Activated gamma-delta T cell treated with anti-CD3 and anti-CD28 coated beads, Interleukin-2, amount 50 U/mL, for 16 hours (primary cell): ENCODE measurements around the gene RNF115.
"Not testable (repeated sequence)": the region's sequence is repeated elsewhere in the genome, so short reads cannot be mapped to it uniquely, and the experiment has no call there.

Source experiments
- DNase-seq: peaks from one replicate; pipeline ENCODE4 v3.0.0-alpha.2; 2020; ENCODE audit warnings: low read depth

The RNF115 gene

GRCh38 chr1:145823565-145824498, at the start of gene RNF115, which contains the start of gene POLR3C:
Gene RNF115 (minus strand): TSS chr1:145824095. CDS start chr1:145823873, 222 bp downstream.
Gene POLR3C (plus strand): TSS chr1:145824200. CDS start chr1:145825777, 1,577 bp downstream.
- peak; percentile 78 for DNase-seq

- no peak for DNase-seq
These were observed 48.4 kb upstream of the RNF115 start for GRCh38 chr1:145871994-145872924.

- DNase-seq: no peak
These were observed 44.3 kb upstream of the RNF115 start for GRCh38 chr1:145868232-145868631.

- DNase-seq: no peak
These were observed 39.6 kb upstream of the RNF115 start for GRCh38 chr1:145863282-145864018.

GRCh38 chr1:145859491-145860023, 35.7 kb upstream of the RNF115 start:
- DNase-seq: peak; percentile 65

- peak; percentile 79 for DNase-seq
These were observed 35.1 kb upstream of the RNF115 start, which contains the start of gene PIAS3 for GRCh38 chr1:145858901-145859490. Gene PIAS3 (minus strand): TSS chr1:145859081. CDS start chr1:145858990, 91 bp downstream.

GRCh38 chr1:145858238-145858900, 34.5 kb upstream of the RNF115 start:
- peak; percentile 53 for DNase-seq

GRCh38 chr1:145857170-145857569, 33.3 kb upstream of the RNF115 start:
- DNase-seq: no peak

GRCh38 chr1:145855426-145855948, 31.6 kb upstream of the RNF115 start:
- DNase-seq: no peak

GRCh38 chr1:145849356-145850160, 25.7 kb upstream of the RNF115 start:
- DNase-seq: no peak

- no peak for DNase-seq
These were observed 23.9 kb upstream of the RNF115 start for GRCh38 chr1:145847827-145848226.

GRCh38 chr1:145846201-145846612, 22.3 kb upstream of the RNF115 start:
- no peak for DNase-seq

- DNase-seq: peak; percentile 67
These were observed 21.7 kb upstream of the RNF115 start, which contains the start of gene NUDT17 for GRCh38 chr1:145845514-145846161. Gene NUDT17 (plus strand): TSS chr1:145845630. CDS start chr1:145845641, 11 bp downstream.

- no peak for DNase-seq
These were observed 21.2 kb upstream of the RNF115 start for GRCh38 chr1:145845144-145845513.

GRCh38 chr1:145843031-145843430, 19.1 kb upstream of the RNF115 start:
- no peak for DNase-seq

- DNase-seq: no peak
These were observed 13.8 kb upstream of the RNF115 start for GRCh38 chr1:145837656-145838055.

GRCh38 chr1:145830810-145831209, 6.9 kb upstream of the RNF115 start:
- not testable (repeated sequence) for DNase-seq

- no peak for DNase-seq
These were observed 4.6 kb upstream of the RNF115 start for GRCh38 chr1:145828367-145829026.
